GM12878 (cell line): ENCODE measurements around the gene LEMD1. TPM values are rescaled to one million over a fixed set of nuclear protein-coding genes. Genes with fewer than 3 reads are reported as not detected.

Experiments used
- ATAC-seq: fragments of 200-7000 bp; cut with Tn5 transposase; 3 replicates; pipeline ENCODE4 v1.9.1; 2020; ENCODE audit warnings: mild to moderate bottlenecking, moderate library complexity
- BruUV-seq: library from RNA; stranded (reverse); fragments of 400-500 nt; replicated peaks from 2 replicates; lab custom pipeline; 2021; lab: Mats Ljungman, UMichigan
- CTCF ChIA-PET: fragments of 300-600 bp; sonication (Branson Sonifier 250); formaldehyde crosslinking; extraction: SDS; loops from one replicate; lab custom pipeline; 2021; ENCODE audit warnings: inconsistent platforms; lab: Yijun Ruan, JAX
- POLR2A ChIA-PET: fragments of 350-600 bp; formaldehyde crosslinking; extraction: SDS; loops from one replicate; lab custom pipeline; 2021; ENCODE audit warnings: inconsistent platforms; lab: Charles Lee
- RAD21 ChIA-PET: fragments of 300-600 bp; sonication (Branson Sonifier 250); formaldehyde crosslinking; loops from one replicate; lab custom pipeline; 2023; ENCODE audit warnings: antibody characterized with exemption; ENCODE audit not compliant: unreplicated experiment; lab: Charles Lee
- SMC1A ChIA-PET: fragments of 300-600 bp; sonication (Branson Sonifier 250); formaldehyde crosslinking; loops from one replicate; lab custom pipeline; 2023; ENCODE audit not compliant: unreplicated experiment, uncharacterized antibody; lab: Charles Lee
- DNase-seq: peaks from one replicate; pipeline ENCODE4 v3.0.0-alpha.2; 2011; ENCODE audit warnings: low read depth, low spot score
- FAIRE-seq: peaks from 3 replicates; lab custom pipeline; 2011; peaks lifted over from hg19 to GRCh38; lab: Jason Lieb, UNC
- H2AFZ ChIP-seq: 2 replicates; pipeline ENCODE4 v1.6.0; 2011; ENCODE audit warnings: low read depth, low read length, control low read depth; ENCODE audit not compliant: control insufficient read depth
- H3K27ac ChIP-seq: 2 replicates; pipeline ENCODE4 v1.5.1; 2011; ENCODE audit warnings: control low read depth; ENCODE audit not compliant: control insufficient read depth, insufficient read depth
- H3K27me3 ChIP-seq, 2 experiments: replicated peaks in 1 of 2; 2 replicates each; pipeline versions ENCODE4 v1.6.0 to v1.6.1; 2011; ENCODE audit warnings: low read length in 1 of 2; ENCODE audit not compliant: control insufficient read depth in 2 of 2, insufficient read depth in 2 of 2
- H3K36me3 ChIP-seq, 2 experiments: 2 replicates each; pipeline ENCODE4 v1.5.1; 2011; ENCODE audit warnings: low read length in 1 of 2; ENCODE audit not compliant: control insufficient read depth in 2 of 2, insufficient read depth in 2 of 2
- H3K4me1 ChIP-seq: 2 replicates; pipeline ENCODE4 v1.6.1; 2011; ENCODE audit warnings: mild to moderate bottlenecking, low read length, moderate library complexity, mixed read lengths; ENCODE audit not compliant: control insufficient read depth, insufficient read depth
- H3K4me2 ChIP-seq: 2 replicates; pipeline ENCODE4 v1.6.0; 2011; ENCODE audit warnings: control low read depth; ENCODE audit not compliant: control insufficient read depth, insufficient read depth
- H3K4me3 ChIP-seq: fragments of 200-600 bp; sonication (generic); 2 replicates; pipeline ENCODE4 v1.5.1; 2016
- H3K79me2 ChIP-seq: 2 replicates; pipeline ENCODE4 v1.6.0; 2011; ENCODE audit warnings: low read length; ENCODE audit not compliant: control insufficient read depth, insufficient read depth
- H3K9ac ChIP-seq: 2 replicates; pipeline ENCODE4 v1.8.0; 2011; ENCODE audit warnings: low read length, control low read depth, mixed read lengths; ENCODE audit not compliant: control insufficient read depth, insufficient read depth
- H3K9me3 ChIP-seq: replicated peaks from 3 replicates; pipeline ENCODE4 v1.5.1; 2011; ENCODE audit warnings: mild to moderate bottlenecking, low read length; ENCODE audit not compliant: control insufficient read depth, insufficient read depth
- H4K20me1 ChIP-seq: 2 replicates; pipeline ENCODE4 v1.6.0; 2011; ENCODE audit not compliant: control insufficient read depth, insufficient read depth
- NFYB ChIP-seq: IDR thresholded peaks from 2 replicates; pipeline ENCODE4 v1.6.1; 2011; ENCODE audit warnings: low read depth, mild to moderate bottlenecking, low read length, improper control_type of control experiment, moderate library complexity; ENCODE audit not compliant: insufficient read depth
- POLR2AphosphoS2 ChIP-seq: IDR thresholded peaks from 2 replicates; pipeline ENCODE4 v1.6.1; 2011; ENCODE audit warnings: low read depth, mild to moderate bottlenecking, low read length, improper control_type of control experiment, moderate library complexity
- SPI1 ChIP-seq: IDR thresholded peaks from 2 replicates; pipeline ENCODE4 v1.6.1; 2011; ENCODE audit warnings: low read depth, mild to moderate bottlenecking, low read length, moderate library complexity, borderline replicate concordance; ENCODE audit not compliant: insufficient read depth
- WGBS: methylation state at CpG from one replicate; pipeline ENCODE4 v1.1.6; 2016; ENCODE audit warnings: low lambda C conversion rate; ENCODE audit not compliant: insufficient replicate concordance, insufficient coverage; ENCODE audit errors: missing lambda C conversion rate; 5-methylcytosine and 5-hydroxymethylcytosine counted together
- in situ Hi-C: fragments of 300-500 bp; cut with MboI; formaldehyde crosslinking; loops from 9 replicates; pipeline ENCODE4 v1.14.3; 2018; ENCODE audit warnings: mixed read lengths
- intact Hi-C: fragments of 100-400 bp; cut with micrococcal nuclease; formaldehyde crosslinking; loops from one replicate; pipeline ENCODE4 v1.14.2; 2022; ENCODE audit not compliant: unreplicated experiment
- polyA plus RNA-seq, 11 experiments: library from polyadenylated mRNA; depleted of rRNA in 4 of 11; unstranded in 6 of 11; stranded (reverse) in 5 of 11; fragments of >200 nt; fragmentation: Nextera tagmentation in 4 of 11; fragmentation: Illumina TruSeq in 1 of 11; extraction: Ambion mirVana in 4 of 11; extraction: Trizol in 1 of 11; gene quantifications; 1 replicate in 1 of 11; 2 replicates in 10 of 11; pipeline versions ENCODE4 v1.2.1 to v1.2.3, GENCODE V29; 2011 to 2016; ENCODE audit warnings: inconsistent platforms in 2 of 11, missing spikeins in 2 of 11, low read depth in 1 of 11
- total RNA-seq, 4 experiments: library from RNA; depleted of rRNA in 3 of 4; stranded (reverse); fragments of >200 nt in 3 of 4; fragmentation: Illumina TruSeq in 1 of 4; extraction: Trizol in 1 of 4; gene quantifications; 2 replicates each; pipeline versions ENCODE4 v1.2.1 to v1.2.3, GENCODE V29; 2013 to 2021
- TF ChIP-seq, protein P1 (sequence below): fragments of 450-650 bp; IDR thresholded peaks from 2 replicates; pipeline ENCODE4 v1.6.1; 2016; ENCODE audit warnings: mild to moderate bottlenecking, moderate library complexity, borderline replicate concordance

Gene LEMD1
- total and polyA plus RNA-seq, 10 of the 15 experiments (the other 5 are each of a cell fraction or from before 2014, with no cell fraction given): 0.19 to 1.2 (median 0.26) TPM; not detected in 7

DNA sequence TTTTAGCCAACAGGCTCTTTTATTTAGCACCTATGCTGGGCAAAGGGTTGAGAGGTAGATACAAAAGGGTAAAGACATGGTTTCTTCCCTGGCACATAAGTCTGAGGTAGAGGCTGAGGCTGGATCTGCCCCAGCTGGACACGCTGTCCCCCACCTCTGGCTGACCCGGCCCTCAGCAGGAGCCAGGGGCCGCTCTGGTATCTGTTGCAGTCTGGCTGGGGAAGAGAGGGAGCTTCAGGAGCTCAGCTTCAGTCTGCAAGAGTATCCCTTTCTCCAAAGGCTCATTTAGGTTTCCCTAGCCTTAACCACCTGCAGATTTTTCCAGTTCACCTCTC, 19.8 kb upstream of the LEMD1 start:
- ATAC-seq (no peak), FAIRE-seq (peak; percentile 23), DNase-seq (no peak)
- TF ChIP-seq NFYB (no peak), SPI1 (no peak), POLR2AphosphoS2 (no peak)
- TF ChIP-seq, protein P1, sequence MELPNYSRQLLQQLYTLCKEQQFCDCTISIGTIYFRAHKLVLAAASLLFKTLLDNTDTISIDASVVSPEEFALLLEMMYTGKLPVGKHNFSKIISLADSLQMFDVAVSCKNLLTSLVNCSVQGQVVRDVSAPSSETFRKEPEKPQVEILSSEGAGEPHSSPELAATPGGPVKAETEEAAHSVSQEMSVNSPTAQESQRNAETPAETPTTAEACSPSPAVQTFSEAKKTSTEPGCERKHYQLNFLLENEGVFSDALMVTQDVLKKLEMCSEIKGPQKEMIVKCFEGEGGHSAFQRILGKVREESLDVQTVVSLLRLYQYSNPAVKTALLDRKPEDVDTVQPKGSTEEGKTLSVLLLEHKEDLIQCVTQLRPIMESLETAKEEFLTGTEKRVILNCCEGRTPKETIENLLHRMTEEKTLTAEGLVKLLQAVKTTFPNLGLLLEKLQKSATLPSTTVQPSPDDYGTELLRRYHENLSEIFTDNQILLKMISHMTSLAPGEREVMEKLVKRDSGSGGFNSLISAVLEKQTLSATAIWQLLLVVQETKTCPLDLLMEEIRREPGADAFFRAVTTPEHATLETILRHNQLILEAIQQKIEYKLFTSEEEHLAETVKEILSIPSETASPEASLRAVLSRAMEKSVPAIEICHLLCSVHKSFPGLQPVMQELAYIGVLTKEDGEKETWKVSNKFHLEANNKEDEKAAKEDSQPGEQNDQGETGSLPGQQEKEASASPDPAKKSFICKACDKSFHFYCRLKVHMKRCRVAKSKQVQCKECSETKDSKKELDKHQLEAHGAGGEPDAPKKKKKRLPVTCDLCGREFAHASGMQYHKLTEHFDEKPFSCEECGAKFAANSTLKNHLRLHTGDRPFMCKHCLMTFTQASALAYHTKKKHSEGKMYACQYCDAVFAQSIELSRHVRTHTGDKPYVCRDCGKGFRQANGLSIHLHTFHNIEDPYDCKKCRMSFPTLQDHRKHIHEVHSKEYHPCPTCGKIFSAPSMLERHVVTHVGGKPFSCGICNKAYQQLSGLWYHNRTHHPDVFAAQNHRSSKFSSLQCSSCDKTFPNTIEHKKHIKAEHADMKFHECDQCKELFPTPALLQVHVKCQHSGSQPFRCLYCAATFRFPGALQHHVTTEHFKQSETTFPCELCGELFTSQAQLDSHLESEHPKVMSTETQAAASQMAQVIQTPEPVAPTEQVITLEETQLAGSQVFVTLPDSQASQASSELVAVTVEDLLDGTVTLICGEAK: no peak
- ChIA-PET RAD21 (interaction anchor here (0.8 to 5.9 kb wide), 9 partner anchors 9 to 124 kb away, joined by 3 to 42 read pairs (median 7); no protein-coding TSS in a partner anchor), POLR2A (interaction anchor here (0.6 to 1.9 kb wide), 6 partner anchors 8 to 321 kb away, joined by 3 to 10 read pairs (median 4); no protein-coding TSS in a partner anchor), SMC1A (interaction anchor here (1.1 to 5.0 kb wide), 8 partner anchors 10 to 116 kb away, joined by 3 to 35 read pairs (median 8); no protein-coding TSS in a partner anchor), CTCF (interaction anchor here (0.9 to 5.6 kb wide), 13 partner anchors 8 to 168 kb away, joined by 3 to 55 read pairs (median 6); no protein-coding TSS in a partner anchor)
- Histone ChIP-seq H3K27me3 (no peaks in the 10 kb centered on the region; a peak in 1 of 4 replicates), H3K79me2 (no peaks in the 10 kb centered on the region), H3K36me3 (no peaks in the 10 kb centered on the region), H2AFZ (no peak overlapping the region), H3K9me3 (no peaks in the 10 kb centered on the region), H3K27ac (no peak overlapping the region; the same call in 1 of the 2 replicates), H3K4me1 (peaks cover 20% of the 10 kb centered on the region), H3K9ac (no peak overlapping the region), H3K4me2 (peak overlapping the region; percentile 67), H3K4me3 (no peak overlapping the region), H4K20me1 (no peaks in the 10 kb centered on the region)
- intact Hi-C loops: loop anchor here (2.0 kb wide), 1 partner anchor 39 kb away; no protein-coding TSS in a partner anchor
- WGBS: 51% methylated on average over 3 of the region's 3 CpGs
- in situ Hi-C loops: no loop called here
- BruUV-seq: no TSS peak
